SK-N-SH (cell line): ENCODE results near the gene ANTKMT. TPM values are rescaled to one million over a fixed set of nuclear protein-coding genes. Genes with fewer than 3 reads are reported as not detected.
A peak's percentile ranks its signal among the peaks of the same experiment; 100 is the strongest.

ENCODE experiments used
- CHD2 ChIP-seq: fragments of 150-350 bp; IDR thresholded peaks from 2 replicates; pipeline ENCODE4 v1.6.1; 2018; ENCODE audit warnings: low read length; ENCODE audit not compliant: partially characterized antibody
- CTCF ChIP-seq: fragments of 200-600 bp; sonication (generic); IDR thresholded peaks from 2 replicates; pipeline ENCODE4 v1.6.1; 2017; ENCODE audit warnings: antibody characterized with exemption, mild to moderate bottlenecking, moderate library complexity
- EP300 ChIP-seq, 2 experiments: IDR thresholded peaks; 2 replicates each; pipeline versions ENCODE4 v1.4.0 to v1.6.1; 2012; ENCODE audit warnings: borderline replicate concordance in 1 of 2, low read depth in 1 of 2, low read length in 1 of 2
- EZH2phosphoT487 ChIP-seq: fragments of 200-600 bp; sonication (generic); IDR thresholded peaks from 2 replicates; pipeline ENCODE4 v1.6.1; 2017; ENCODE audit warnings: low read depth, mixed run types, mild to moderate bottlenecking, antibody characterized with exemption, moderate library complexity, borderline replicate concordance
- FOXJ3 ChIP-seq: sonication (generic); formaldehyde crosslinking; IDR thresholded peaks from 2 replicates; pipeline ENCODE4 v1.5.1; 2020; ENCODE audit warnings: mild to moderate bottlenecking, missing genetic modification reagents
- FOXM1 ChIP-seq: IDR thresholded peaks from 2 replicates; pipeline ENCODE4 v1.4.0; 2012; ENCODE audit warnings: low read depth, mild to moderate bottlenecking
- GATA2 ChIP-seq: sonication (generic); formaldehyde crosslinking; IDR thresholded peaks from 2 replicates; pipeline ENCODE4 v1.5.0; 2020; ENCODE audit warnings: mild to moderate bottlenecking, missing genetic modification reagents
- IRF3 ChIP-seq: fragments of 150-350 bp; IDR thresholded peaks from 2 replicates; pipeline ENCODE4 v1.6.1; 2016; ENCODE audit warnings: mild to moderate bottlenecking, low read depth, low read length
- JUND ChIP-seq: IDR thresholded peaks from 2 replicates; pipeline ENCODE4 v1.4.0; 2012
- NRF1 ChIP-seq: IDR thresholded peaks from 2 replicates; pipeline ENCODE4 v1.6.1; 2012; ENCODE audit warnings: low read depth, mild to moderate bottlenecking, low read length
- PBX3 ChIP-seq: IDR thresholded peaks from 2 replicates; pipeline ENCODE4; 2012
- POLR2AphosphoS5 ChIP-seq: IDR thresholded peaks from 2 replicates; pipeline ENCODE4 v1.6.1; 2012; ENCODE audit warnings: low read depth, low read length
- RAD21 ChIP-seq: IDR thresholded peaks from 2 replicates; pipeline ENCODE4 v1.6.1; 2012; ENCODE audit warnings: mild to moderate bottlenecking, low read length
- RCOR1 ChIP-seq: fragments of 150-350 bp; IDR thresholded peaks from 2 replicates; pipeline ENCODE4 v1.6.1; 2017; ENCODE audit warnings: antibody characterized with exemption, low read length
- RFX5 ChIP-seq: IDR thresholded peaks from 2 replicates; pipeline ENCODE4 v1.6.1; 2012; ENCODE audit warnings: mild to moderate bottlenecking, improper control_type of control experiment, low read length
- RXRA ChIP-seq: IDR thresholded peaks from 2 replicates; pipeline ENCODE4 v1.4.0; 2012; ENCODE audit warnings: low read depth, mild to moderate bottlenecking, borderline replicate concordance
- SIN3A ChIP-seq: IDR thresholded peaks from 2 replicates; pipeline ENCODE4 v1.6.1; 2012; ENCODE audit warnings: low read depth, mild to moderate bottlenecking, low read length, moderate library complexity, borderline replicate concordance
- TEAD4 ChIP-seq: IDR thresholded peaks from 2 replicates; pipeline ENCODE4 v1.4.0; 2012; ENCODE audit warnings: mild to moderate bottlenecking, borderline replicate concordance; ENCODE audit not compliant: insufficient read depth
- USF1 ChIP-seq: IDR thresholded peaks from 2 replicates; pipeline ENCODE4 v1.4.0; 2012; ENCODE audit warnings: low read depth, borderline replicate concordance
- USF2 ChIP-seq: fragments of 150-350 bp; IDR thresholded peaks from 2 replicates; pipeline ENCODE4 v1.6.1; 2017; ENCODE audit warnings: antibody characterized with exemption, low read length, low read depth, borderline replicate concordance
- YY1 ChIP-seq: IDR thresholded peaks from 2 replicates; pipeline ENCODE4 v1.4.0; 2012; ENCODE audit warnings: low read depth, mild to moderate bottlenecking
- ZBTB33 ChIP-seq: IDR thresholded peaks from 2 replicates; pipeline ENCODE4 v1.4.0; 2012; ENCODE audit warnings: low read depth, borderline replicate concordance
- polyA plus RNA-seq, 3 experiments: library from polyadenylated mRNA; depleted of rRNA; stranded (reverse); fragments of >200 nt; gene quantifications; 2 replicates each; pipeline ENCODE4 v1.2.3, GENCODE V29; 2012

Gene ANTKMT
- polyA plus RNA-seq, 1 of the 3 experiments (the other 2 are of a cell fraction) = 57.4 TPM

- TF ChIP-seq RAD21 = no peak; the same call in 1 of the 2 replicates
- no peak for TF ChIP-seq USF1
- no peak for TF ChIP-seq FOXJ3 (CRISPR knock-in tag)
- TF ChIP-seq ZBTB33 = peak; percentile 87
- TF ChIP-seq SIN3A = peak; percentile 65; the same call in 1 of the 2 replicates
- TF ChIP-seq RXRA = no peak
- TF ChIP-seq GATA2 (CRISPR knock-in tag) = no peak
- TF ChIP-seq JUND = no peak
- TF ChIP-seq CHD2 = peak; percentile 81
- TF ChIP-seq PBX3 = peak; percentile 44
- TF ChIP-seq NRF1 = peak; percentile 91
- no peak for TF ChIP-seq EZH2phosphoT487
- no peak for TF ChIP-seq EP300 (IDR thresholded peaks at IDR 0.05; ENCODE audit: borderline replicate concordance in 1 of 2, low read depth in 1 of 2, low read length in 1 of 2)
- TF ChIP-seq YY1 = peak; percentile 96
- peak; percentile 13; the same call in 1 of the 2 replicates for TF ChIP-seq FOXM1
- peak; percentile 67; the same call in 1 of the 2 replicates for TF ChIP-seq POLR2AphosphoS5
- no peak for TF ChIP-seq USF2
- TF ChIP-seq TEAD4 = no peak
- no peak for TF ChIP-seq RFX5
- peak; percentile 74 for TF ChIP-seq CTCF
- no peak for TF ChIP-seq IRF3
- TF ChIP-seq RCOR1 = no peak
- TF ChIP-seq, all 33 proteins: peak for 18
Measured at GRCh38 chr16:740764-741505, 20.0 kb downstream of the ANTKMT start, which contains the start of gene CIAO3 (continued).
